Prostate gland (tissue), 2 donors: ENCODE results near the gene CUL3. TPM values are rescaled to one million over a fixed set of nuclear protein-coding genes. Genes with fewer than 3 reads are reported as not detected.

Experiments
- DNase-seq: peaks from one replicate; pipeline ENCODE4 v3.0.0-alpha.2; 2019; ENCODE audit warnings: low spot score
- H3K27ac ChIP-seq, 2 donors: fragments of 200-600 bp; sonication (generic); 2 replicates each; pipeline ENCODE4 v1.5.1; 2017 to 2019
- H3K27me3 ChIP-seq: fragments of 200-600 bp; sonication (generic); replicated peaks from 2 replicates; pipeline ENCODE4 v1.5.1; 2019; ENCODE audit not compliant: insufficient read depth
- H3K36me3 ChIP-seq, 2 donors: fragments of 200-600 bp; sonication (generic); 1 replicate in 1 of 2; 2 replicates in 1 of 2; pipeline versions ENCODE4 v1.5.1 to v1.8.1; 2017 to 2019
- H3K4me1 ChIP-seq: fragments of 200-600 bp; sonication (generic); replicated peaks from 2 replicates; pipeline ENCODE4 v1.5.1; 2019
- H3K4me3 ChIP-seq, 2 donors: fragments of 200-600 bp; sonication (generic); 2 replicates each; pipeline ENCODE4 v1.5.1; 2017 to 2019
- H3K9me3 ChIP-seq: fragments of 200-600 bp; sonication (generic); 2 replicates; pipeline ENCODE4 v1.5.1; 2017
- POLR2A ChIP-seq: fragments of 450-650 bp; IDR thresholded peaks from one replicate; pipeline ENCODE4 v1.6.1; 2016; ENCODE audit warnings: antibody characterized with exemption, mild to moderate bottlenecking
- POLR2AphosphoS5 ChIP-seq: sonication (generic); formaldehyde crosslinking; IDR thresholded peaks from one replicate; pipeline ENCODE4 v1.6.1; 2017; ENCODE audit warnings: antibody characterized with exemption
- WGBS: methylation state at CpG from one replicate; pipeline ENCODE4 v1.1.5; 2018; 5-methylcytosine and 5-hydroxymethylcytosine counted together
- intact Hi-C: fragments of 100-400 bp; cut with DNase I; formaldehyde crosslinking; loops from one replicate; pipeline ENCODE4 v1.14.2; 2022
- total RNA-seq, 2 donors: library from RNA; depleted of rRNA; stranded (reverse); fragments of >200 nt; gene quantifications; one replicate each; pipeline ENCODE4 v1.1.0, GENCODE V29; 2016
- TF ChIP-seq, protein P1 (sequence below), 4 experiments: fragments of 200-600 bp in 2 of 4; fragments of 450-650 bp in 2 of 4; sonication (generic) in 2 of 4; IDR thresholded peaks; 1 replicate in 3 of 4; 2 replicates in 1 of 4; pipeline ENCODE4 v1.5.1; 2016 to 2019; ENCODE audit warnings: antibody characterized with exemption in 4 of 4, mild to moderate bottlenecking in 2 of 4, moderate library complexity in 2 of 4

CUL3 gene
- total RNA-seq, 2 donors from 2014 or later, result 69.2 to 90.5 TPM

GRCh38 chr2:224438726-224439125 lies 146.4 kb downstream of the CUL3 start:
- Histone ChIP-seq H3K27me3 (no peaks in the 10 kb centered on the region), H3K9me3 (no peaks in the 10 kb centered on the region), H3K4me3 (no peak overlapping the region), H3K36me3 (no peaks in the 10 kb centered on the region), H3K4me1 (no peaks in the 10 kb centered on the region), H3K27ac (no peak overlapping the region)
- no peak for DNase-seq
- intact Hi-C loops, result no loop called here
- TF ChIP-seq POLR2AphosphoS5 (no peak), POLR2A (no peak)
- TF ChIP-seq, protein P1, sequence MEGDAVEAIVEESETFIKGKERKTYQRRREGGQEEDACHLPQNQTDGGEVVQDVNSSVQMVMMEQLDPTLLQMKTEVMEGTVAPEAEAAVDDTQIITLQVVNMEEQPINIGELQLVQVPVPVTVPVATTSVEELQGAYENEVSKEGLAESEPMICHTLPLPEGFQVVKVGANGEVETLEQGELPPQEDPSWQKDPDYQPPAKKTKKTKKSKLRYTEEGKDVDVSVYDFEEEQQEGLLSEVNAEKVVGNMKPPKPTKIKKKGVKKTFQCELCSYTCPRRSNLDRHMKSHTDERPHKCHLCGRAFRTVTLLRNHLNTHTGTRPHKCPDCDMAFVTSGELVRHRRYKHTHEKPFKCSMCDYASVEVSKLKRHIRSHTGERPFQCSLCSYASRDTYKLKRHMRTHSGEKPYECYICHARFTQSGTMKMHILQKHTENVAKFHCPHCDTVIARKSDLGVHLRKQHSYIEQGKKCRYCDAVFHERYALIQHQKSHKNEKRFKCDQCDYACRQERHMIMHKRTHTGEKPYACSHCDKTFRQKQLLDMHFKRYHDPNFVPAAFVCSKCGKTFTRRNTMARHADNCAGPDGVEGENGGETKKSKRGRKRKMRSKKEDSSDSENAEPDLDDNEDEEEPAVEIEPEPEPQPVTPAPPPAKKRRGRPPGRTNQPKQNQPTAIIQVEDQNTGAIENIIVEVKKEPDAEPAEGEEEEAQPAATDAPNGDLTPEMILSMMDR (IDR thresholded peaks at IDR 0.05), result no peak

GRCh38 chr2:224436634-224437033 lies 148.5 kb downstream of the CUL3 start:
- Histone ChIP-seq H3K4me3 (no peak overlapping the region), H3K4me1 (no peaks in the 10 kb centered on the region), H3K9me3 (no peaks in the 10 kb centered on the region), H3K27me3 (no peaks in the 10 kb centered on the region), H3K36me3 (no peaks in the 10 kb centered on the region), H3K27ac (no peak overlapping the region)
- DNase-seq, result no peak
- intact Hi-C loops, result no loop called here
- TF ChIP-seq, protein P1 (IDR thresholded peaks at IDR 0.05), result no peak
- no peak for TF ChIP-seq POLR2AphosphoS5
- TF ChIP-seq POLR2A, result no peak
- 95% methylated on average over 1 of the region's 1 CpG for WGBS

DNA sequence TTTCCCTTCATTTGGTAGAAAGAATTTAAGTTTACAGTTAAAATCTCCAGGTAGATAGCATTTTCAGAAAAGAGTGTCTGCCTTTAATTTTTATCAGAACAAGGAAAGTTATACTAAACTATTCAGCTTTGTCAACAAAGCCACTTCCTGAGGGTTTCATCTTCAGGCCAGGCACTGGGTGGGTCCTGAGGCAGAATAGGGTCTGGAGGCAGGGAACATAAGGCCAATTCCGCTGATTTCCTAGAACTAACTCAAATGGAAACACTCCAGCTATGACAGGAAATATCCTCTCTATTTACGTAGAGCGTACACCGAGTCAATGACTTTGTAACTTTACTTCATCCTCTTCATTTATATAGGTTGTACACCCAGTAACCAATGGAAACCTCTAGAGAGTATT lies 150.5 kb downstream of the CUL3 start:
- no peaks in the 10 kb centered on the region for H3K27me3 ChIP-seq
- intact Hi-C loops, result no loop called here
- no peak overlapping the region for H3K27ac ChIP-seq
- 83% methylated on average over 4 of the region's 4 CpGs for WGBS
- H3K4me3 ChIP-seq, result no peak overlapping the region
- DNase-seq, result no peak
- TF ChIP-seq POLR2A (no peak), POLR2AphosphoS5 (no peak)
- TF ChIP-seq, protein P1 (IDR thresholded peaks at IDR 0.05), result no peak
- no peaks in the 10 kb centered on the region for H3K36me3 ChIP-seq
- H3K4me1 ChIP-seq, result no peaks in the 10 kb centered on the region
- no peaks in the 10 kb centered on the region for H3K9me3 ChIP-seq

DNA sequence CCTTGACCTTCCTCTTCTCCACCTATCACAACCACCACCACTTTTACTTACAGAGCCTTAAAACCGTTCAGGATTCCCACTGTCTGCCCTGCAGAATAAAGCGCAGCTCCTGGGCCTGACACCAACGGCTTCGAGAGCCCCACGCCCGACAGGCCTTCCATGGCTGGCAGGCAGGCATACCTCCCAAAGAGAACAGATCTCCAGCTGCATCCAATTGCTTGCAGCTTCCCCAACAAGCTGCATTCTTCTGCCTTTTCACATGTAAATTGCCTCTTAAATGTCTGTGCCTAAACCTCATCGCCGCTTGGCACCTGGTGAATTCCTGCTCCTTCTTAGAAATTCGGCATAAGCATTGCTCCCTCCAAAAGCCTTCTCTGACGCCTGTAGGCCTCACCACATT lies 151.7 kb downstream of the CUL3 start:
- no peak for DNase-seq
- Histone ChIP-seq H3K27ac (no peak overlapping the region), H3K4me1 (no peaks in the 10 kb centered on the region), H3K36me3 (no peaks in the 10 kb centered on the region), H3K27me3 (no peaks in the 10 kb centered on the region), H3K4me3 (no peak overlapping the region), H3K9me3 (no peaks in the 10 kb centered on the region)
- TF ChIP-seq POLR2AphosphoS5, result no peak
- TF ChIP-seq POLR2A, result no peak
- TF ChIP-seq, protein P1 (IDR thresholded peaks at IDR 0.05), result no peak
- 59% methylated on average over 10 of the region's 10 CpGs for WGBS
- intact Hi-C loops, result no loop called here

DNA sequence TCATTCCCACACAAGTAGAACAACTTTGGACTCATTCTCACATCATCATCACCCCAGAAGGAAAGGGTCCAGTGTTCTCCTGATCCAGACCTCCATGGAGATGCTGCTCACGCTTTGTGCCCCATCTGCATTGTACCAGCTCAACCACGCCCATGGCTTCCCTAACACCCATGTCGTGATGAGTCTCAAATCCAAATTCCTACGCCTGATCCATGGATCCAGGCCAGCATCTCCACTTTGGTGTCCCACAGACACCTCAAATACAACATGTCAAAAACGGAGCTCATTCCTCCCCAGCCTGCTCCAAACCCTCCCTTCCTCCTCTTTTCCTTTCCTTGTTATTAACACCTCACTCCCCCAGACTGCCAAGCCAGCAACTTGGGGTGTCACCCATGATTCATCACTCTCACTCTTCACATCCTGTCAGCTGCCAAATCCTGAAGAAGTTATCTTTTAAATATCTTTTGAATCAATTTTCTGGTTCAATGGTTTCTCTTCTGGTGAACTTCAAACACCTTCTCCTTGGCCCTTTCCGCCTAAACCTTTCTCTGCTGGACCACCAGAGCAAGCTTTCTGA lies 153.1 kb downstream of the CUL3 start:
- no peak overlapping the region for H3K27ac ChIP-seq
- H3K9me3 ChIP-seq, result no peaks in the 10 kb centered on the region
- DNase-seq, result no peak
- H3K4me1 ChIP-seq, result no peaks in the 10 kb centered on the region
- intact Hi-C loops, result no loop called here
- no peak for TF ChIP-seq POLR2A
- no peak for TF ChIP-seq POLR2AphosphoS5
- TF ChIP-seq, protein P1 (IDR thresholded peaks at IDR 0.05), result no peak
- no peaks in the 10 kb centered on the region for H3K36me3 ChIP-seq
- H3K4me3 ChIP-seq, result no peak overlapping the region
- H3K27me3 ChIP-seq, result no peaks in the 10 kb centered on the region
- WGBS, result 93% methylated on average over 6 of the region's 6 CpGs
